HepG2 (cell line): Measurements from ENCODE around the gene C11orf21. TPM values are rescaled to one million over a fixed set of nuclear protein-coding genes. Genes with fewer than 3 reads are reported as not detected.

Experiments used
- ELF1 ChIP-seq: sonication (generic); formaldehyde crosslinking; IDR thresholded peaks from 2 replicates; pipeline ENCODE4 v1.4.0; 2020; ENCODE audit warnings: missing genetic modification reagents
- ELF4 ChIP-seq: sonication (generic); formaldehyde crosslinking; IDR thresholded peaks from 2 replicates; pipeline ENCODE4 v1.5.0; 2020; ENCODE audit warnings: missing genetic modification reagents, mild to moderate bottlenecking, moderate library complexity, borderline replicate concordance
- JUNB ChIP-seq: sonication (generic); formaldehyde crosslinking; IDR thresholded peaks from 2 replicates; pipeline ENCODE4 v1.8.0; 2022; ENCODE audit warnings: missing genetic modification reagents, mild to moderate bottlenecking, borderline replicate concordance
- MEIS1 ChIP-seq: sonication (generic); formaldehyde crosslinking; IDR thresholded peaks from 2 replicates; pipeline ENCODE4 v1.9.0; 2021; ENCODE audit warnings: mild to moderate bottlenecking, missing genetic modification reagents, moderate library complexity, borderline replicate concordance
- POGZ ChIP-seq: sonication (generic); formaldehyde crosslinking; IDR thresholded peaks from 2 replicates; pipeline ENCODE4 v1.4.0; 2020; ENCODE audit warnings: mild to moderate bottlenecking, missing genetic modification reagents
- SKI ChIP-seq: fragments of 450-650 bp; IDR thresholded peaks from one replicate; pipeline ENCODE4 v1.6.1; 2018; ENCODE audit warnings: mild to moderate bottlenecking; ENCODE audit not compliant: partially characterized antibody
- SOX13 ChIP-seq, 3 experiments: fragments of 450-650 bp in 1 of 3; sonication (generic) in 1 of 3; formaldehyde crosslinking in 1 of 3; IDR thresholded peaks in 2 of 3; conservative IDR thresholded peaks in 1 of 3; 2 replicates each; pipeline versions ENCODE4 v1.5.0 to v1.6.1; 2016 to 2020; ENCODE audit warnings: antibody characterized with exemption in 1 of 3, mild to moderate bottlenecking in 1 of 3, missing compliant biosample characterization in 1 of 3, missing genetic modification reagents in 1 of 3, moderate library complexity in 1 of 3
- YY1 ChIP-seq: IDR thresholded peaks from 2 replicates; pipeline ENCODE4 v1.6.1; 2011; ENCODE audit warnings: low read length, low read depth, moderate library complexity, mild to moderate bottlenecking; ENCODE audit not compliant: insufficient read depth, insufficient replicate concordance
- ZNF142 ChIP-seq: sonication (generic); formaldehyde crosslinking; IDR thresholded peaks from 2 replicates; pipeline ENCODE4 v1.4.0; 2020; ENCODE audit warnings: missing genetic modification reagents
- polyA plus RNA-seq, 8 experiments: library from polyadenylated mRNA; depleted of rRNA in 3 of 8; stranded (reverse) in 7 of 8; unstranded in 1 of 8; fragments of >200 nt; fragmentation: Illumina TruSeq in 4 of 8; extraction: Trizol in 4 of 8; gene quantifications; 2 replicates each; pipeline versions ENCODE4 v1.2.1 to v1.2.3, GENCODE V29; 2011 to 2016; ENCODE audit warnings: low read depth in 4 of 8, missing spikeins in 1 of 8, mixed read lengths in 1 of 8; ENCODE audit not compliant: insufficient read depth in 1 of 8
- total RNA-seq, 5 experiments: library from RNA; depleted of rRNA; stranded (reverse); fragments of >200 nt; fragmentation: Illumina TruSeq; extraction: Trizol; gene quantifications; 2 replicates each; pipeline ENCODE4 v1.2.3, GENCODE V29; 2016; ENCODE audit warnings: low read depth in 1 of 5
- TF ChIP-seq, protein P1 (sequence below): sonication (generic); formaldehyde crosslinking; IDR thresholded peaks from 2 replicates; pipeline ENCODE4 v1.5.0; 2020; ENCODE audit warnings: missing genetic modification reagents
- TF ChIP-seq, protein P2 (sequence below): sonication (generic); formaldehyde crosslinking; IDR thresholded peaks from 2 replicates; pipeline ENCODE4 v1.4.0; 2020; ENCODE audit warnings: missing genetic modification reagents

The C11orf21 gene
- total and polyA plus RNA-seq, 2 of the 13 experiments (the other 11 are each of a cell fraction or from before 2014, with no cell fraction given): 0.08 TPM; not detected in 1

DNA sequence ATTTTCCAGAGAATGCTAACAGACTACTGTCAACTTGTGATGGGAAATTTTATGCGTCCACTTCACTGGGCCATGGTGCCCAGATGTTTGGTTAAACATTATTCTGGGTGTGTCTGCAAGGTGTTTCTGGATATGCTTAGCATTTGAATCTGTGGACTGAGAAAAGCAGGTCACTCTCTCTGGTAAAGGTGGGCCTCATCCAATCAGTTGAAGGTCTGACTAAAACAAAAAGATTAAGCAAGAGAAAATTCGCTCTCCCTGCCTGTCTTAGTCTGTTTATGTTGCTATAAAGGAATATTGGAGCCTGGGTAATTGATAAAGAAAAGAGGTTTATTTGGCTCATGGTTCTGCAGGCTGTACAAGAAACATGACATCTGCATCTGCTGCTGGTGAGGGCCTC, 43.3 kb upstream of the C11orf21 start (continued):
- TF ChIP-seq SKI (no peak), ELF1 (CRISPR knock-in tag) (no peak), POGZ (CRISPR knock-in tag) (no peak), ELF4 (CRISPR knock-in tag) (no peak), SOX13 (IDR thresholded peaks at IDR 0.05) (no peak), SOX13 (CRISPR knock-in tag; conservative IDR thresholded peaks at IDR 0.05 in 1 of 2, IDR thresholded peaks at IDR 0.05 in 1 of 2) (no peak), ZNF142 (CRISPR knock-in tag) (no peak), MEIS1 (no peak), YY1 (no peak), JUNB (CRISPR knock-in tag) (no peak)
- TF ChIP-seq, protein P1, sequence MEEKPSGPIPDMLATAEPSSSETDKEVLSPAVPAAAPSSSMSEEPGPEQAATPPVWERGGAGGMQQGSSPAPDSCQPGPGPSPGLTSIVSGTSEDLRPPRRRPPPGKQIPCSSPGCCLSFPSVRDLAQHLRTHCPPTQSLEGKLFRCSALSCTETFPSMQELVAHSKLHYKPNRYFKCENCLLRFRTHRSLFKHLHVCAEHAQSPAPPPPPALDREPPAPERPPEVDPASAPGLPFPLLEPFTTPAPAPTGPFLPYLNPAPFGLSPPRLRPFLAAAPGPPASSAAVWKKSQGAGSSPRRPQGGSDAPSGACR (CRISPR knock-in tag): no peak
- TF ChIP-seq, protein P2, sequence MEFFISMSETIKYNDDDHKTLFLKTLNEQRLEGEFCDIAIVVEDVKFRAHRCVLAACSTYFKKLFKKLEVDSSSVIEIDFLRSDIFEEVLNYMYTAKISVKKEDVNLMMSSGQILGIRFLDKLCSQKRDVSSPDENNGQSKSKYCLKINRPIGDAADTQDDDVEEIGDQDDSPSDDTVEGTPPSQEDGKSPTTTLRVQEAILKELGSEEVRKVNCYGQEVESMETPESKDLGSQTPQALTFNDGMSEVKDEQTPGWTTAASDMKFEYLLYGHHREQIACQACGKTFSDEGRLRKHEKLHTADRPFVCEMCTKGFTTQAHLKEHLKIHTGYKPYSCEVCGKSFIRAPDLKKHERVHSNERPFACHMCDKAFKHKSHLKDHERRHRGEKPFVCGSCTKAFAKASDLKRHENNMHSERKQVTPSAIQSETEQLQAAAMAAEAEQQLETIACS (CRISPR knock-in tag): no peak
